ENCODE results near the gene CNOT3. TPM values are rescaled to one million over a fixed set of nuclear protein-coding genes. Genes with fewer than 3 reads are reported as not detected.

CNOT3 gene
- total and polyA plus RNA-seq, 2 of the 13 experiments (the other 11 are each of a cell fraction or from before 2014, with no cell fraction given) = 4.3 to 5.8 TPM

- intact Hi-C loops (cut with micrococcal nuclease; ENCODE audit: unreplicated experiment) (no loop called here), in situ Hi-C loops (cut with HindIII; ENCODE audit: extremely low pct_ligation_motif_present, low pct_unique_long_range_greater_than_20kb) (no loop called here)
- ATAC-seq = no peak
- Histone ChIP-seq H3K36me3 (replicated peaks in 1 of 2; ENCODE audit: control insufficient read depth in 1 of 2, insufficient read depth in 2 of 2, low read length in 2 of 2) (peaks cover 10 to 40% of the 10 kb centered on the region in 2 experiments; a peak in 4 of 5 replicates), H3K4me1 (ENCODE audit: insufficient read depth, low read length) (peaks cover 4% of the 10 kb centered on the region), H3K4me3 (replicated peaks in 1 of 3; ENCODE audit: insufficient read depth in 1 of 3, low read depth in 2 of 3, low read length in 3 of 3) (no peak overlapping the region), H3K9ac (ENCODE audit: insufficient read depth, low read depth, low read length) (no peak overlapping the region), H4K20me1 (ENCODE audit: insufficient read depth, low read length) (no peaks in the 10 kb centered on the region), H2AFZ (ENCODE audit: low read length) (no peak overlapping the region), H3K27ac (ENCODE audit: extremely low read length, insufficient read depth, low read length) (no peak overlapping the region), H3K27me3 (ENCODE audit: control insufficient read depth in 1 of 2, insufficient read depth in 2 of 2, low read length in 2 of 2) (no peaks in the 10 kb centered on the region), H3K9me3 (ENCODE audit: low read length) (peaks cover 5% of the 10 kb centered on the region), H3K4me2 (ENCODE audit: low read depth, low read length) (no peak overlapping the region), H3K79me2 (ENCODE audit: insufficient read depth, low read length) (no peaks in the 10 kb centered on the region)
- POLR2A ChIA-PET = no interaction called here
- DNase-seq (ENCODE audit: low spot score) = no peak
- FAIRE-seq = no peak
- no TSS peak for BruUV-seq (replicated peaks)
- WGBS (ENCODE audit: low lambda C conversion rate) = 83% methylated on average over 5 of the region's 20 CpGs
- CTCF ChIA-PET (ENCODE audit: low intra/inter-chr PET ratio, low total read pairs) = no interaction called here
- TF ChIP-seq ZNF234 (CRISPR knock-in tag; conservative IDR thresholded peaks at IDR 0.05) (no peak), TP53 (CRISPR knock-in tag; conservative IDR thresholded peaks at IDR 0.05) (no peak), ETV6 (CRISPR knock-in tag; conservative IDR thresholded peaks at IDR 0.05) (no peak), MIXL1 (CRISPR knock-in tag; IDR thresholded peaks at IDR 0.05) (no peak), ZFP36 (IDR thresholded peaks at IDR 0.05; ENCODE audit: borderline replicate concordance, low read depth, low read length, partially characterized antibody) (no peak), ZHX1 (CRISPR knock-in tag; IDR thresholded peaks at IDR 0.05; ENCODE audit: low read depth) (no peak), IRF1 (CRISPR knock-in tag; IDR thresholded peaks at IDR 0.05; ENCODE audit: low read depth) (no peak), DMAP1 (CRISPR knock-in tag; IDR thresholded peaks at IDR 0.05) (no peak), GTF2F1 (IDR thresholded peaks at IDR 0.05; ENCODE audit: low read length) (no peak), PBX2 (CRISPR knock-in tag; IDR thresholded peaks at IDR 0.05) (no peak), ZGPAT (CRISPR knock-in tag; IDR thresholded peaks at IDR 0.05) (no peak), NFIB (CRISPR knock-in tag; IDR thresholded peaks at IDR 0.05; ENCODE audit: borderline replicate concordance) (no peak), ZNF232 (CRISPR knock-in tag; IDR thresholded peaks at IDR 0.05; ENCODE audit: borderline replicate concordance) (no peak), THAP11 (CRISPR knock-in tag; IDR thresholded peaks at IDR 0.05) (no peak), CC2D1A (CRISPR knock-in tag; IDR thresholded peaks at IDR 0.05) (no peak), ARNT (IDR thresholded peaks at IDR 0.05) (no peak), ZBTB7B (CRISPR knock-in tag; IDR thresholded peaks at IDR 0.05) (no peak), ZBTB44 (CRISPR knock-in tag; IDR thresholded peaks at IDR 0.05) (no peak), MAZ (IDR thresholded peaks at IDR 0.05; ENCODE audit: borderline replicate concordance, low read depth, low read length) (no peak), MAZ (CRISPR knock-in tag; IDR thresholded peaks at IDR 0.05; ENCODE audit: low read depth) (no peak), NFE2 (CRISPR knock-in tag; IDR thresholded peaks at IDR 0.05) (no peak)
Measured at GRCh38 chr19:54129617-54129996, 8.0 kb upstream of the CNOT3 start.

All from HepG2 (cell line).